ENCODE measurements around the gene CEP85L. TPM values are rescaled to one million over a fixed set of nuclear protein-coding genes. Genes with fewer than 3 reads are reported as not detected.

Gene CEP85L
- total and polyA plus RNA-seq, 8 donors, result 9.2 to 13.4 (median 12.1) TPM

DNA sequence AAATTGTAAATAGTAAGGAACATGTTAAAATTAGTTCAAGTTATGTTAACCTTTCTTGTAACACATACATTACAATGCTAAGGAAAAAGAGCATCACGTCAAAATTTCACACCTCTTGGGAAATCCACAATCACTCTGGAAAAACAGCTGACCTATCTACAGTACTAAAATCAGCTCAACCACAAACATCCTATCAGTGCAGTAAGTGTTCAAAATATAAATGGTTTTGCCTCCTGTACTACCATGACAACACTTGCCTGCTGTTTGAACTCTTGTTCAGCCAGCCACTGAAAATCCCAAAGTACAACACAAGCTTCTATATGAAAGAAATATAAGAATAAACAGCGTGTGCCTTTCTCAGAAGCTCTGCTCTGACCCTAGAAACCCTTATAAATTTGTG, 186.8 kb downstream of the CEP85L start:
- intact Hi-C loops (cut with DNase I), result no loop called here
- no peak overlapping the region for H3K27ac ChIP-seq
- H3K4me3 ChIP-seq, result no peak overlapping the region
- H3K9me3 ChIP-seq, result no peaks in the 10 kb centered on the region
- TF ChIP-seq, protein P1, sequence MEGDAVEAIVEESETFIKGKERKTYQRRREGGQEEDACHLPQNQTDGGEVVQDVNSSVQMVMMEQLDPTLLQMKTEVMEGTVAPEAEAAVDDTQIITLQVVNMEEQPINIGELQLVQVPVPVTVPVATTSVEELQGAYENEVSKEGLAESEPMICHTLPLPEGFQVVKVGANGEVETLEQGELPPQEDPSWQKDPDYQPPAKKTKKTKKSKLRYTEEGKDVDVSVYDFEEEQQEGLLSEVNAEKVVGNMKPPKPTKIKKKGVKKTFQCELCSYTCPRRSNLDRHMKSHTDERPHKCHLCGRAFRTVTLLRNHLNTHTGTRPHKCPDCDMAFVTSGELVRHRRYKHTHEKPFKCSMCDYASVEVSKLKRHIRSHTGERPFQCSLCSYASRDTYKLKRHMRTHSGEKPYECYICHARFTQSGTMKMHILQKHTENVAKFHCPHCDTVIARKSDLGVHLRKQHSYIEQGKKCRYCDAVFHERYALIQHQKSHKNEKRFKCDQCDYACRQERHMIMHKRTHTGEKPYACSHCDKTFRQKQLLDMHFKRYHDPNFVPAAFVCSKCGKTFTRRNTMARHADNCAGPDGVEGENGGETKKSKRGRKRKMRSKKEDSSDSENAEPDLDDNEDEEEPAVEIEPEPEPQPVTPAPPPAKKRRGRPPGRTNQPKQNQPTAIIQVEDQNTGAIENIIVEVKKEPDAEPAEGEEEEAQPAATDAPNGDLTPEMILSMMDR (IDR thresholded peaks at IDR 0.05), result no peak
- no peak for DNase-seq
- no peaks in the 10 kb centered on the region for H3K27me3 ChIP-seq
- ATAC-seq, result no peak
- H3K4me1 ChIP-seq, result no peaks in the 10 kb centered on the region
- peaks cover 0 to 22% of the 10 kb centered on the region in 2 donors for H3K36me3 ChIP-seq

DNA sequence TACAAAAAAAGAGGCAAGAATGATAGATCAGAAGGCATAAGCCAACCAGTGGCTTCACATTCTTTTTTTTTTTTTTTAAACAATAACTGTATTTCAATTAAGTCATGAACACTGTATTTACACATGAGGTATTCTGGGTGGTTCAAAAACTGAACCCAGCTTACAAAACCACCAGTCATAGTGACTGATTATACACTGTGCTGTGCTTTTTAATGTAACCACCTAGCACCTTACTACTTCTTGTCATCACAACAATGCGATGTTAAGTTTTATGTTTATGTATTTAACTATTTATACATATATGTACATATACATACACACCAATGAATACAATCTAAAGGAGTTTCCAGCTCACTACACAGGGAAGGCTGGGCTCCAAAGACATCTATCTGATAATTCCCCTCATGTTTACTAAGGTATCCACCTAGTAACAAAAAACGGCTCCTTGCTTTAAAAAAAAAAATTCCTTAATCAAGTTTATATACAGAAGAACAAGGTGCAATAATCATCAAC, 190.4 kb downstream of the CEP85L start:
- Histone ChIP-seq H3K4me3 (no peak overlapping the region), H3K27ac (no peak overlapping the region), H3K36me3 (peaks cover 0 to 7% of the 10 kb centered on the region in 2 donors), H3K9me3 (no peaks in the 10 kb centered on the region), H3K27me3 (no peaks in the 10 kb centered on the region), H3K4me1 (no peaks in the 10 kb centered on the region)
- intact Hi-C loops (cut with DNase I), result no loop called here
- DNase-seq, result no peak
- TF ChIP-seq, protein P1 (IDR thresholded peaks at IDR 0.05), result no peak
- no peak for ATAC-seq

DNA sequence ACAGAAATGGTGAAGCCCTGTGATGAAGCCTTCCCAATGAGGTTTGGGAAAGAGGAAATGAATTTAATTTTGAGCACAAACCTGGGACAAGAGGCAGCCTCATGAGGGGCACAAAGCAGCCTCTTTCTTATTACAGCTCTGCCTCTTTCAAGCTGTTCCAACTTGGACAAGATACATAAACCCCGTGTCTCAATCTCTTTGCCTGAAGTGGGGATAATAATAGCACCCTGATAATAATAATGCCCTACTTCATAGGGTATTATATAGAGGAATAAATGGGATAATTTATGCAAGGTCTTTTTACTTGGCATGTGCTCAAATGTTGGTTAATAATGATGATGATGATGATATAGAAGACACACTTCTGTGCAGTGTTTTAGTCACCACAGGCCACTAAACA, 194.4 kb downstream of the CEP85L start:
- H3K27me3 ChIP-seq, result no peaks in the 10 kb centered on the region
- intact Hi-C loops (cut with DNase I), result no loop called here
- no peak overlapping the region for H3K27ac ChIP-seq
- DNase-seq (no peak), ATAC-seq (no peak)
- H3K4me1 ChIP-seq, result no peaks in the 10 kb centered on the region
- TF ChIP-seq, protein P1 (IDR thresholded peaks at IDR 0.05), result no peak
- H3K36me3 ChIP-seq, result no peaks in the 10 kb centered on the region
- H3K9me3 ChIP-seq, result peaks cover 0 to 28% of the 10 kb centered on the region in 2 donors
- no peak overlapping the region for H3K4me3 ChIP-seq

DNA sequence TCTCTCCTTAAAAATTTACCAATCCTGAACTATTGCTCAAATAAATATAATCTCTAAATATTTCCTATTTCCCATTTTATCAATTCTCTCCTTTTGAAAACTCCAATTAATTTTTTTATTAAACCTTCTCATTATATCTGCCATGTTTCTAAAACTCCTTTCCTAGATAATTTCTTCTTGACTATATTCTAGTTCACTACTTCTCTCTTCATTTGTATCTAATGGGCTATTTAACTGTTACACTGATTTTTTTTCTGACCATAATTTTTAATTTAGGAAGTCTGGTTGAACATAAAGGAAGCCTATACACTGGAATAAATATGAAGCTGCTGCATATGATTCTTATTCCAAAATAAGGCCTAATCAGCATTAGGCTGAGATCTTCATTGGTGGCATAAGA, 199.6 kb downstream of the CEP85L start:
- no peak for DNase-seq
- Histone ChIP-seq H3K27ac (no peak overlapping the region), H3K36me3 (no peaks in the 10 kb centered on the region), H3K4me3 (no peak overlapping the region), H3K27me3 (no peaks in the 10 kb centered on the region), H3K4me1 (no peaks in the 10 kb centered on the region), H3K9me3 (peaks cover 6 to 66% of the 10 kb centered on the region in 2 donors)
- TF ChIP-seq, protein P1 (IDR thresholded peaks at IDR 0.05), result no peak
- no peak for ATAC-seq
- intact Hi-C loops (cut with DNase I), result no loop called here

DNA sequence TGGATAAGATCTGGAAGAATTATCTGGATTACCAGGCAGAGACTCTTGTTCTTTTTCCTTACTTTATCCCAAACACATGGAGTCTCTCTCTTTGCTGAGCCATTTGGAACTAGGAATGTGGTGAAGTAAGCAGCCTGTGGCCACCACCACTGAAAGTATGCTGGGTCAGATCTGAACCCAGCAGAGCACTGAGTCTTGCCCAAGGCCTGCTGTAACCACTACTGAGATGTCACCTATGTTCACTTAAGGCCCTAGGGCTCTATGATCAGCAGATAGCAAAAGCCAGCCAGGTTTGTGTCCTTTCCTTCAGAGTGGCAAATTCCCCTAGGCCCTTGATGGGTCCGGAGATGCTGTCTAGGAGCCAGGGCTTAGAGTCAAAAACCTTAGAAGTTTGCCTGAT, 206.6 kb downstream of the CEP85L start:
- no peak for DNase-seq
- H3K27me3 ChIP-seq, result no peaks in the 10 kb centered on the region
- intact Hi-C loops (cut with DNase I), result no loop called here
- no peak overlapping the region for H3K27ac ChIP-seq
- H3K4me1 ChIP-seq, result no peaks in the 10 kb centered on the region
- peaks cover 0 to 69% of the 10 kb centered on the region in 2 donors for H3K9me3 ChIP-seq
- TF ChIP-seq, protein P1 (IDR thresholded peaks at IDR 0.05), result no peak
- H3K4me3 ChIP-seq, result no peak overlapping the region
- H3K36me3 ChIP-seq, result no peaks in the 10 kb centered on the region
- no peak for ATAC-seq

All from left lung (tissue), 10 donors.